Stimulated activated CD8-positive, alpha-beta memory T cell treated with anti-CD3 and anti-CD28 coated beads, Interleukin-12 subunit alpha, Interleukin-12 subunit beta, amount 100 ng/mL, for 4 hours (primary cell): ENCODE results near the gene MLYCD.

Experiments used
- DNase-seq: peaks from one replicate; pipeline ENCODE4 v3.0.0-alpha.2; 2020; ENCODE audit warnings: low read depth

The MLYCD gene

GRCh38 chr16:83957296-83957855, 58.5 kb downstream of the MLYCD start:
- no peak for DNase-seq

DNA sequence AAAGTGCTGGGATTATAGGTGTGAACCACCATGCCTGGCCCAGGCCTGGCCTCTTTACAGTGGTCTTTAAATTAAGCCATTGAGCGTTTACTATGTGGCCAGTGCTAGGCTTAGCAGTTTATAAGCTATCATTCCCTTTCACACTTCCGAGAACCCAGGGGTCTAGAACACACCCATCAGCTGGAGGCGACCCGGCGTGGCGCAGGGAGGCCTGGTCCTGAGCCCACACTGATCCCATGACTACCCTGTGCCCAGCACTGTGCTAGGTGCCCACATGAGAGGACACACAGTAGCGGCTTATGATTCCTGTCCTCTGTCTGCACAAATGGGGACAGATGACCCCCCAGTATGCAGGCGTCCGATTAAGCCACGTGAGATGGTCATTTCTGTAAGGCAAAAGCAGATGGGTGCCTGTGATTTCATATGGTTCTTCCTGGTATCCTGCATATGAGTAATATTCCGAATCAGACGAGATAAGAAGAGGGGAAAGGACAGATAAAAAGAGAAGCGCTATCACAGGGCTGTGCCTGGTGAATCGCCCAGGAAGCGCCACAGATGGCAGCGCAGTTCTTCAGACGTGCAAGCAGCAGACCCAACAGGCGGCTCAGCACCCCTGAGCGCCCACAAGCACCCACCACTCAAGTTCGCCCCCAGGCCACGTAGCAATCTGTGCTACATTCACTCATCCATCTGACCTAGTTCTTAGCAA, 59.4 kb downstream of the MLYCD start:
- no peak for DNase-seq

GRCh38 chr16:83958846-83959565, 60.1 kb downstream of the MLYCD start:
- DNase-seq = no peak

- no peak for DNase-seq
These were observed 60.9 kb downstream of the MLYCD start for GRCh38 chr16:83959656-83960434.

DNA sequence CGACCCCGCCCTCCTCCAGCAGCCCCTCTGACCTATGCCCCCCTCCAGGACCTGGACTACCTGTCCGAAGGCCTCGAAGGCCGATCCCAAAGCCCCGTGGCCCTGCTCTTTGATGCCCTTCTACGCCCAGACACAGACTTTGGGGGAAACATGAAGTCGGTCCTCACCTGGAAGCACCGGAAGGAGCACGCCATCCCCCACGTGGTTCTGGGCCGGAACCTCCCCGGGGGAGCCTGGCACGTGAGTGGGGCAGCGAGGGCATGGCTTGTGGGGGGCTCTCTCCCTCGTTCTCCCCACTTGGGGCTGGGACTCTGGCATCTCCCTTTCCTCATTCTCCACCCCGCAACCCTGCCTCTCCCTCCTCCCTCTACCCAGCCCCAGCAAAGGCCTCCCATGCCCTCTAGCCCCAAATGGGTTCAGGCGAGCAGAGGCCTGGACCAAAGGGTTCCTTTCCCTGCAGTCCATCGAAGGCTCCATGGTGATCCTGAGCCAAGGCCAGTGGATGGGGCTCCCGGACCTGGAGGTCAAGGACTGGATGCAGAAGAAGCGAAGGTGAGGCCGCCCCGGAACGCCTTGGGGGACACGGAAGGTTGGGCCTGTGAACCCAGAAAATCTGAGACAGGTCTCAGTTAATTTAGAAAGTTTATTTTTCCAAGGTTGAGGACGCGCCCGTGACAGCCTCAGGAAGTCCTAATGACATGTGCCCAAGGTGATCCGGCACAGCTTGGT, 61.8 kb downstream of the MLYCD start:
- DNase-seq = no peak

DNA sequence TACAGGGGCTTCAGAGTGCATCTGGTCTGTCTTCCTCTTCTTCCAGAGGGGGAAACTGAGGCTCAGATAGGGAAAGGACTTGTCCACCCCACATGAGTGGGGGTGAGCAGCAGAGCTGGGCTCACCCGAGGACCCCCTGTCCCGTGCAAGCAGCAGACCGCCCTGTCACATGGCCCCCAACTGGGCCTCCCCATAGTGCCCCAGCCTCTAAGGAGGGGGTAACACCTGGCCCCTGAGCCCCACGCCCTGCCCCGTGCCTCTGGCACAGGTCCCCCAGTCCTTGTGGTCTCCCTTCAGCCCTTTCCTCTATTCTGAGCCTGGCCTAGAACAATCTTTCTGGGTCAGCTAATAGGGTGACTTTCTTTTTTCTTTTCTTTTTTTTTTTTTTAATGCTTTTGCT, 62.7 kb downstream of the MLYCD start:
- no peak for DNase-seq

- no peak for DNase-seq
These were observed 64.6 kb downstream of the MLYCD start for GRCh38 chr16:83963277-83964119.

DNA sequence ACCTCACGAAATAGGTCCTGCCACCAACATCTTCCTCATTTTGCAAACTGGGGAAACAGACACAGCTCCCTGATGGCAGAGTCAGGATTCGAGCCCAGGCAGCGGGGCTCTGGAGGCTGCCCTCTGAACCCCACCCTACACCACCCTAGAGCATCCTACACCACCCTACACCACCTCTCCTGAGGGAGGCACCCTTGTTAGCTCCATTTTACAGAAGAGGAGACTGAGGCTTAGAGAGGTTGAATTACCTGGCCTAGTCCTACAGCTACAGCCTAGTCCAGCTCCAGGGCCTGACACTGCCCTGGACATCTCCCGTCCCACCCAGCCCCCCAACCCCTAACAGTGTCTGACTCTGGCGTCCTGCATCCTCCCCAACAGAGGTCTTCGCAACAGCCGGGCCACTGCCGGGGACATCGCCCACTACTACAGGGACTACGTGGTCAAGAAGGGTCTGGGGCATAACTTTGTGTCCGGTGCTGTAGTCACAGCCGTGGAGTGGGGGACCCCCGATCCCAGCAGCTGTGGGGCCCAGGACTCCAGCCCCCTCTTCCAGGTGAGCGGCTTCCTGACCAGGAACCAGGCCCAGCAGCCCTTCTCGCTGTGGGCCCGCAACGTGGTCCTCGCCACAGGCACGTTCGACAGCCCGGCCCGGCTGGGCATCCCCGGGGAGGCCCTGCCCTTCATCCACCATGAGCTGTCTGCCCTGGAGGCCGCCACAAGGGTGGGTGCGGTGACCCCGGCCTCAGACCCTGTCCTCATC, 65.9 kb downstream of the MLYCD start:
- no peak for DNase-seq

- DNase-seq = no peak
These were observed 66.7 kb downstream of the MLYCD start for GRCh38 chr16:83965444-83966152.

DNA sequence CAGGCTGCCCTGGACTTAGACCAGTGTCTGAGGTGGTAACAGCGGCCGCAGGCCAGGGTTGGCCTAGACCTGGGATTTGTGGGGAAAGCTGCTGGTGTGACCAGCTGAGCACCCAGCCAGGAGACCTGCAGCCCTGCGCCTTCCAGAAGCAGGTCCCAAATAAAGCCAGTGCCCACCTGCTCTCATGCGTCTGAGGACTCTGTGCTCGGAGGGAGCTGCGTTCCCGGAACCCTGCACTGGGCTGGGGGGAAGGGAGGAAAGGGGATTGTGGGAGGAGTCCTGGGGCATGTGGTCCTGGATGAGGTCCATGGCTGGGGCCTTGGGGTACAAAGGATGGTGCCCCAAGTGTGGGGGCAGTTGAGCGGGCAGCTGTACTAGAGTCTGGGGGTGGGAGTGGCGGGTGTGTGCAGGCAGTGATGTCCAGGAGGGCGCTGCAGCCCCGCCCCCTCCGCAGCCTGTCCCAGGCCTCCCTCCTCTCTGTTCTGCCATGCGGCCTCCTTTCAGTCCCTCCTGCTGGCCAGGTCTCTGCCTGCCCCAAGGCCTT, 67.3 kb downstream of the MLYCD start:
- DNase-seq = no peak

GRCh38 chr16:83967091-83967490, 68.2 kb downstream of the MLYCD start:
- DNase-seq = no peak

- DNase-seq = no peak
These were observed 69.0 kb downstream of the MLYCD start, which contains the start of gene NECAB2 for GRCh38 chr16:83967838-83968305. Gene NECAB2 (plus strand): TSS chr16:83968244. CDS start chr16:83968649, 405 bp downstream.

DNA sequence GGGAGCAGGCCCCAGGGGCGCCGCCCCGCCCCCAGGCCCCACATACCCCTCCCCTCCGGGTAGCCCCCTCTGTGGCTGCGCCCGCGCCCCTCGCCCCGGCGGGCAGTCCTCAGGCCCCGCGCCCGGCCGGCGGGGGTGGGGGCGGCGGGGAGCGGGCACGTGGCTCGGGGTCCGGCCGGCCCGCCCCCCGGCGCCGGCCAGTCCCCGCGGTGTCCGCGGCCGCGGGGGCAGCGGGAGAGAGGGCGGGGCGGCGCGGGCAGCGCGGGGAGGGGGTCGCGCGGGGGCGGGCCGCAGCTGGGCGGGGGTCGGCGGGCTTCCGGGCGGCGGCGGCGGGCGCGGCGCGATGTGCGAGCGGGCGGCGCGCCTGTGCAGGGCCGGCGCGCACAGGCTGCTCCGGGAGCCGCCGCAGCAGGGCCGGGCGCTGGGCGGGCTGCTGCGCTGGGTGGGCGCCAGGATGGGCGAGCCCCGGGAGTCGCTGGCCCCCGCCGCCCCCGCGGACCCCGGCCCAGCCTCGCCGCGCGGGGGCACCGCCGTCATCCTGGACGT, 69.5 kb downstream of the MLYCD start:
- DNase-seq = no peak

GRCh38 chr16:83968891-83969649, 70.2 kb downstream of the MLYCD start:
- DNase-seq = no peak

DNA sequence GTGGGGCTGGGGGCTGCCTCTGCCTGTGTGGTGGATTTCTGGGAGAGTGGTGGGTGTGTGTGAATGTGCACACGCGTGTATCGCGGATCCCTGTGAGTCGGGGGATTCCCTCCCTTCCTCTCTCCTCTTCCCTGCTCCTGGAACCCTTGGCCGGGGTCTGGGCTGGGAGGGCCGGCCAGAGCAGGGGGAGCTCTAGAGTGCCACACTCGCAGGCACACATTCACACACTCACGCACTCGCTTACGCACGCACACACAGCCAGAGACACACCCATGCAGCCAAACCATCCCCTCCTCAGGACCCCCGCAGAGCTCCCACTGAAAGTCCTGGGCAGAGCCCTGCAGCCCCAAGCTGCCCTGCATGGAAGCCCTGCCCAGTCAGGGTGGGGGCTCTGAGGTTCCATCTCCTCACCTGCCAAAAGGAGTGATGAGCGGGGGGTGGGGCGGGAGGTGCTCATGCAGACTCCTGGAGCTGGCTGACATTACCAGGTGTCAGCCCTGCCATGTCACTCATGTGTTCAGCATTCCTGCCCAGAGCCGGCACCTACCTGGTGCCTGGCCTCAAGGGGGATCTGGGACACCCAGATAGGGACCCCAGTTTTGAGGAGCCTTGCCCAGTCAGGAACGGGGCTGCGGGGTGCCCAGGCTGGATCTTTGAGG, 71.0 kb downstream of the MLYCD start:
- no peak for DNase-seq

DNA sequence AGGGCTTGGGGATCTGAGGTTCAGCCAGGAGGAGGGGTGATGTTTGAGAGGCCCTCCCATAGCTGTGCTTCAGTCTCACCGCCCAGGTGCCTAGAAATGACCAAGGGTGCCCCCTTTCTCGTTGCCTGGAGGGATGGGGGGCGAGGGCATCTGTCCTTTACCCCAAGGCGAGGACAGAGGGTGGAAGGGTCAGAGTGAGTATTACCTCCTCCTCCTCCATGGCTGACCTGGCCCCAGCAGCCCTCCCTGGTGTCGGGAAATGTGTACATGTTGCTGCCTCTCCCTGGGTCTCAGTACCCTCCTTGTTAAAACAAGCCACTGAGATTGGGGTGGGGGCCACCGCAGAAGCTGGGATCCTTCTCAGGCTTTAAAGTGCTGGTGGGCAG, 71.5 kb downstream of the MLYCD start:
- DNase-seq = no peak
